Measurements from ENCODE around the gene VOPP1. TPM values are rescaled to one million over a fixed set of nuclear protein-coding genes. Genes with fewer than 3 reads are reported as not detected.
A peak's percentile ranks its signal among the peaks of the same experiment; 100 is the strongest.
"Not testable (repeated sequence)": the region's sequence is repeated elsewhere in the genome, so short reads cannot be mapped to it uniquely, and the experiment has no call there.

The VOPP1 gene
- total RNA-seq, 6 experiments from 2014 or later = 15.8 to 30.3 (median 23.2) TPM

- peak; percentile 50 to 56 (median 52) for TF ChIP-seq CTCF (IDR thresholded peaks at IDR 0.05)
- WGBS (ENCODE audit: insufficient coverage, low coverage, low lambda C conversion rate, missing lambda C conversion rate) = 33% methylated on average over 4 of the region's 4 CpGs
- intact Hi-C loops (cut with DNase I) = not testable (repeated sequence)
These were observed 25.7 kb upstream of the VOPP1 start for GRCh38 chr7:55597944-55598499.

GRCh38 chr7:55597214-55597739, 25.0 kb upstream of the VOPP1 start:
- WGBS (ENCODE audit: insufficient coverage, low coverage, low lambda C conversion rate, missing lambda C conversion rate) = no CpG with 5 or more reads among the region's 2 CpGs
- H3K27ac ChIP-seq; DNase-seq; H3K27me3 ChIP-seq; H3K9me3 ChIP-seq; intact Hi-C loops (cut with DNase I); H3K4me1 ChIP-seq; ATAC-seq; H3K36me3 ChIP-seq; H3K4me3 ChIP-seq: not testable (repeated sequence)

More at GRCh38 chr7:55597944-55598499, 25.7 kb upstream of the VOPP1 start:
- ATAC-seq = peak; percentile 69 to 82 (median 77)
- not testable (repeated sequence) for H3K36me3 ChIP-seq, H3K27me3 ChIP-seq, H3K4me3 ChIP-seq, H3K9me3 ChIP-seq, DNase-seq, H3K4me1 ChIP-seq, H3K27ac ChIP-seq

GRCh38 chr7:55595511-55595910, 23.2 kb upstream of the VOPP1 start:
- H3K27ac ChIP-seq = no peak overlapping the region
- no peaks in the 10 kb centered on the region for H3K4me1 ChIP-seq
- no peak for TF ChIP-seq POLR2A (IDR thresholded peaks at IDR 0.05)
- no peak for TF ChIP-seq CTCF (IDR thresholded peaks at IDR 0.05)
- intact Hi-C loops (cut with DNase I) = no loop called here
- ATAC-seq = no peak
- no peak overlapping the region for H3K4me3 ChIP-seq
- no peaks in the 10 kb centered on the region for H3K36me3 ChIP-seq
- DNase-seq = no peak
- H3K9me3 ChIP-seq = no peaks in the 10 kb centered on the region
- WGBS (ENCODE audit: insufficient coverage, low coverage, low lambda C conversion rate, missing lambda C conversion rate) = 60% methylated on average over 3 of the region's 4 CpGs
- no peaks in the 10 kb centered on the region for H3K27me3 ChIP-seq

GRCh38 chr7:55594870-55595269, 22.6 kb upstream of the VOPP1 start:
- Histone ChIP-seq H3K27ac (no peak overlapping the region), H3K27me3 (no peaks in the 10 kb centered on the region), H3K4me3 (no peak overlapping the region), H3K4me1 (no peaks in the 10 kb centered on the region), H3K9me3 (no peaks in the 10 kb centered on the region), H3K36me3 (no peaks in the 10 kb centered on the region)
- ATAC-seq (no peak), DNase-seq (no peak)
- intact Hi-C loops (cut with DNase I) = loop anchor here in 1 of 2 donors (5.0 kb wide), 1 partner anchor 318 kb away; no protein-coding TSS in a partner anchor
- no peak for TF ChIP-seq CTCF (IDR thresholded peaks at IDR 0.05)
- no peak for TF ChIP-seq POLR2A (IDR thresholded peaks at IDR 0.05)

- no peak for ATAC-seq
- intact Hi-C loops (cut with DNase I) = loop anchor here in 1 of 2 donors (5.0 kb wide), 1 partner anchor 317 kb away; no protein-coding TSS in a partner anchor
- H3K4me3 ChIP-seq = no peak overlapping the region
These were observed 22.1 kb upstream of the VOPP1 start for GRCh38 chr7:55594414-55594813.

More at GRCh38 chr7:55594414-55594813, 22.1 kb upstream of the VOPP1 start:
- Histone ChIP-seq H3K27me3 (no peaks in the 10 kb centered on the region), H3K9me3 (no peaks in the 10 kb centered on the region), H3K36me3 (no peaks in the 10 kb centered on the region), H3K4me1 (no peaks in the 10 kb centered on the region), H3K27ac (no peak overlapping the region)
- TF ChIP-seq CTCF (IDR thresholded peaks at IDR 0.05) = no peak
- no peak for TF ChIP-seq POLR2A (IDR thresholded peaks at IDR 0.05)
- 87% methylated on average over 3 of the region's 10 CpGs for WGBS (ENCODE audit: insufficient coverage, low coverage, low lambda C conversion rate, missing lambda C conversion rate)
- DNase-seq = no peak

Measured in right lobe of liver (tissue), 6 donors.